Non-pigmented ciliary epithelial cell (primary cell): ENCODE measurements around the gene LRRC8E.

Experiments used
- DNase-seq: peaks from one replicate; pipeline ENCODE4 v3.0.0-alpha.2; 2010; ENCODE audit warnings: low read depth

LRRC8E gene

DNA sequence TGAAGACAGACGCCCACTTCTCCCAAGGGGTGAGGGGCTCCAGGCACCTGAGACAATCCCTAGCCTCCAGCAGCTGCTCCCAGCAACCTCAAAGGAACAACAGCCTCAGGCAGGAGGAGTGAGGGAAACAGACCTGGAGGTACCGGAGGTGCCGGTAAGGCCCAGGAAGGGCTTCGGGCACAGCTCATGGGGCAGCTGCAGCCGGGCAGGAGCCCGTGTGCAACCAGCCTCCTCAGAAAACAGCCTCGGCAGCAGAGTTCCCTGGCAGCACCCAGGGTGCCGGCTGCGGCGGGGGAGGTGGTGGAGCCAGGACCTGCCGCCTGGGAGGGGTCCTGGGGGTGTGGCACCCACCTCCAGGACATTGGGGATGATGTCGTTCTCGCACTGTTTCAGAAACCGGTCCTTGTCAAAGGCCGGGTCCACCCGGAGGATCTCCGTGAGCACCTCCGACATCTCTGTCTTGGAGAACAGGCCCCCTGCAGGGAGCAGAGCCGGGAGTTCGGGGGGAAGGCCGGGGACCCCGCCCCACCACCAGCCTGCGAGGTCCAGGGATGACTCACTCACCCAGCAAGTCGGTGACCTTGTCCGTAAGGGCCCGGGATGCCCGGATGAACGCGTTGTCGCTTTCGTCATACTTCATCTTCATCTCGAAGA lies 44.1 kb downstream of the LRRC8E start:
- DNase-seq = no peak

DNA sequence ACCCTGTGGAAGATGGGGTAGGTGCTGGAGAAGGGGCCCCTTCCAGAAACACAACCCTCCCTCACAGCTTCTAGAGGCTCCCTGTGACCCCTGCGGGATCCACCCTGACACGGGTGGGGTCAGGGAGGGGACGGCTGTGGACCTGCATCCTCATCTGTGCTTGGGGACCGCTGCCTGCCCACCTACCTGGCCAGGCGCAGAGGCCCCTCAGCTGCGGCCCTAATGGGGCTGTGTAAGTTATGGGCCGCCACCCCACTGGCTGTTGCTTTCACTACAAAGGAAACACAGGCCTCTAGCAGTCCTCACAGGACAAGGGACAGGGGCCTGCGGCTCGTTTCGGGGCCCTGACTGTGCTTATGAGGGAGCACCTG lies 44.6 kb downstream of the LRRC8E start:
- DNase-seq = no peak

DNA sequence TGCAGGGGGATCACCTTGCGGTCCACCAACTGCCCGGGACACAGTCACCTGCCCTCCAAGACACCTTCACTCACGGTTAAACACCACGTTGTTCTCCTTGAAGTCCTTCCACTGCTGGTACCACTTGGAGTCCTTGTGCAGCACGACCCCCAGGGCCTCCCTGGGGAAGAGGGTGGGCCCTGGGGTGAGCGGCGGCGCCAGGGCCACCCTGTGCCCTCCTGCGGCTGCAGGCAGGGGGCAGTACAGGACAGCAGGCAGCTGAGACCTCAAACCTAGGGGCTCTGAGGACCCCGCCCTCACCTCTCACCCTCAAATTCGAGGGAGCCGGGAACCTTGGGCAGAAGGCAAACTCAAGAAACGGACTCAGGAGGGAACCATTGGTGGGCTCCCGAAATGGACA lies 45.1 kb downstream of the LRRC8E start:
- DNase-seq = no peak

DNA sequence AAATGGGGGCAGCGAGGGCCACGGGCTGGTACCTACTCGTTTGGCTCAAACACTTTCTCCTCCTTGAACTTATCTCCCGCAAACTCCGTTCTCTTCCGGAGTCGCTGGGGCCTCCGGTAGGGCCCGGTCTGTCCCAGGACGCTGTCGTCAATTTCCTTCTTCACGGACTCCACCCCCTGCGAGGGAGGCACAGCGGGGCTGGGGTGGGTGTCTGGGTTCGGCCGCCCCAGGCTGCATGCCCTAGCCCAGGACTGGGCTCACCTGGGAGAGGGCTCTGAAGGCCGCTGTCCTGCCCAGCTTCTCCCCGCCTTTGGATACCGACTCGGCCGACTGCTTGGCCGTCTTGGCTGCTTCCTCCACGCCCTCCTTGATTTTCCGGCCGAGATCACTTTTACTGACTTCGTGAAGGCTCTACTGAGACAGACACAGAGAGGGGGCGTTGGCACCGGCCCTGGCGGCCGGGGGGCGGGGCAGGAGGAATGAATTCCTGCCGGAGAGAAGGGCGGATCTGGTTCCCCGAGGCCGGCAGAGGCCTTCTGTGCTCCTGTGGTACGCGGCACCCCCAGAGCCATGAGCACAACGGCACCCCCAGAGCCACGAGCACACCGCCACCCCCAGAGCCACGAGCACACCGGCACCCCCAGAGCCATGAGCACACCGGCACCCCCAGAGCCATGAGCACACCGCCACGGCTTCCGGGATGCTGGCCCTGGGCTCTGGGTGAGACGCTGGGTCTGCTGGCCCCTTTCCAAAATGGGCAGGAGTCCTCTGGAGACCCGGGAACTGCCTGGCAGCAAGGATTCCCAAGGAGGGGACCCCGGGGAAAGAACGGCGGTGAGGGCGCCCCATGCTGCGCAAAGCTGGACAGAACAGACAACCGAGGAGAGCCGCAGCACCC lies 45.8 kb downstream of the LRRC8E start:
- no peak for DNase-seq

DNA sequence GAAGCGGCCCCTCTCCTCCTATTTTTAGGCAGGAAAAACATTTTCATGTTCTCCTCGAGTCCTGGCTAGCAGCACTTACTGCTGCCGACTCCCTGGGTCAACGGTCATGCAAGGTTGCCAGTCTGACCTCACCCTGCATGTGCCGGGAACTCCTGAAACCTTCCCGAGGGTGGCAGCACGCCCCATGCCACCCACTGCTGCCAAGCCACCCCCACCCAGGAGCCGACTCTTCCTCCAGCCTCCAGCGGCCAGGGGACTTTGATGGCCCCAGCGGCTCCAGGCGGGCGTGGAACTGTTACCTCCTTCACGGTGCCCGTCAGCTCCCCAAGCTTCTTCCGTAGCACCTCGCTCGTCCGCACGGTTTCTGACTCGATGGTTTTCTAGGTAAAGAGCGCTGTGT lies 46.5 kb downstream of the LRRC8E start:
- no peak for DNase-seq

DNA sequence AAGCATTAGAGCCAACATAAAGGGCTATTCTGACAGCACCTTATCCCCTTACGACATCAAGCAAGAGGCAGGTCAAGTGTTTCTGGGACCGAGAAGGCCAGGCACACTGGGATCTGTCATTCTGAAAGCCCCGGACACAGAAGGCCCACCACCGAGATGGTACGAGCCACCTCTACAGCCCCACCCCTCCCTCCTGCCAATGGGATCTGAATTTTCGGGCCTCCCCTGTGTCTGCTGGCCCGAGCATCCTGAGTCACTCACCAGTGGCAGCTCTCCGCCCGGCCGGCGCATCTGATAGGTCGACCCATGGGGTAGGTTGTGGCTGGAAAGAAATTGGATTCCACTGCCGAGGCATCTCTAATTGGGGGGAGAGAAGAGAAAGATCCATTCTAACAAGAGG lies 52.5 kb downstream of the LRRC8E start:
- no peak for DNase-seq

DNA sequence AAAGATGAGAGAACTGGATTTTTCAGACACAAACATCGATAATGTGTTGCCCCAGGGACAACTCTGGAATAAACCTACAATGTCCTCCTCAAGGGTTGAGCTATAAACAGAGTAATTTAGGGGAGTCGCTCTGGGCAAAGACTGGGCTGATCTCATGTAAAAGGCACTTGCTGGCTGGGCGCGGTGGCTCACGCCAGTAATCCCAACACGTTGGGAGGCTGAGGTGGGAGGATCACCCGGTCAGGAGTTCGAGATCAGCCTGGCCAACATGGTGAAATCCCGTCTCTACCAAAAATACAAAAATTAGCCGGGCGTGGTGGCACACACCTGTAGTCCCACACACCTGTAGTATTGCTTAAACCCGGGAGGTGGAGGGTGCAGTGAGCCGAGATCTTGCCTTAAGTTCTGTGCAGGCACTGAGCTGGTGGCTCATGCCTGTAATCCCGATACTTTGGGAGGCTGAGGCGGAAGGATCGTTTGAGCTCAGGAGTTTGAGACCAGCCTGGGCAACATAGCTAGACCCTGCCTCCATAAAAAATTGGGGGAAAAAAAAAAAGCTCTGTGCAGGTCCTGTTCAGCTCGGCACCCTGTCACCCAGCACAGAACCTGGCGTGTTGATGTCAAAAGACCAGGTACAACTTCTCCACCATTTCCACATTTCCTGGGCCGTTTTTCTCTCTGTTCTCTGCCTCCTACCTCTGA lies 53.7 kb downstream of the LRRC8E start:
- DNase-seq = no peak

DNA sequence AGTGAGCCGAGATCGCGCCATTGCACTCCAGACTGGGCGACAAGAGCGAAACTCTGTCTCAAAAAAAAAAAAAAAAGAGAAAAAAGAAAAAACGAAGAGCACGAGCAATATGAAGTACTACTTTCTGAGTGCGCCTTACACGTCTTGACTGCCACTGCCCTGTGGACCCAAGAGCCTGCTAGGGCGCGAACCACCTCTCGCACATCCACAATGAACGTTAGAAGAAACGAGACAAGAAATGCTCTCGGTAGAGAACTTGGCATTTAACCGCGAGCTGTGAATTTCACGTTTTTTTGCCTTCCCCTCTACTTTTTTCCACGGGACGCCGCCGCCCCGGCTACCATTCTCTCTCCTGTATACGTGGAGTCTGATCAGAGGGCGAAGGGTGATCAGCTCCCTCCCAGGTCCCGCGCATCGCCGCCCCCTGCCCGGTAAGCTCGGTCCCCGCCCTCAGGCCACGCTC lies 54.7 kb downstream of the LRRC8E start:
- DNase-seq = no peak

DNA sequence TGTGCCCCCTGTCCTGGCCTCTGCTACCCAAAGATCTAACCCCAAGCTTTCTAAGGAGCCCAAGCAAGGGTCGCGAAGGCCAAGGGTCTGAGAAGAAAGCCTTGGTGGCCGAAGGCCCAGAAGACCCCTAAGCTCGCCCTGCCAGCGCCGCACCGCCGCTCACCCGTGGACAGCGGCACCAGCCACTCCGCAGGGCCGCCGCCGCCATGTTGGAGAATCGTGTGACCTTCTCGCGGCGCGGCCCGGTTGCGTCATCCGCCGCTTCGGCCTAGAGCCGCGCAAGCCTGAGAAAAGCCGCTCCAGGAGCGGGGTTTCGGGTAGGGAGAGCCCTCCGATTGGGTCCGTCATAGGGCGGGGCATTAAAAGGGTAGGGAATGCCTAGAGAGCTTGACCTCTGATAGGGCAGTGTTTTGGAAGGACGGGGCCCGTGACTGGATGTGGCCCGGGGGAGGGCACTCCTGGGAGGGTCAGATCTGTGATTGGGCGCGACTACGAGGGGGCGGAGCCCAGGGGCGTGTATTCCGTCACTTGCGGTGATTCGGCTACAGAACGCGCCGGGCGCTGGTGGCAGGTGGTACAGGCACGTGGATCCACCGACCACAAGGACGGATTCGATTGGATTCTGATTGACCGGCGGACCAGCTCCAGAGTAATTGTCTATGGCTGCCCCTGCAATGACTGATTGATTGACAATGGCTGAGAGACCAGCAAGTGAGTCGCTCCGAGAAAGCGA lies 55.3 kb downstream of the LRRC8E start, which contains the start of gene TIMM44:
TSS of gene TIMM44 (minus strand) at position 223 of the 733 bp plus-strand sequence. CDS start at position 208, 15 bp downstream.
- DNase-seq = peak; percentile 98

DNA sequence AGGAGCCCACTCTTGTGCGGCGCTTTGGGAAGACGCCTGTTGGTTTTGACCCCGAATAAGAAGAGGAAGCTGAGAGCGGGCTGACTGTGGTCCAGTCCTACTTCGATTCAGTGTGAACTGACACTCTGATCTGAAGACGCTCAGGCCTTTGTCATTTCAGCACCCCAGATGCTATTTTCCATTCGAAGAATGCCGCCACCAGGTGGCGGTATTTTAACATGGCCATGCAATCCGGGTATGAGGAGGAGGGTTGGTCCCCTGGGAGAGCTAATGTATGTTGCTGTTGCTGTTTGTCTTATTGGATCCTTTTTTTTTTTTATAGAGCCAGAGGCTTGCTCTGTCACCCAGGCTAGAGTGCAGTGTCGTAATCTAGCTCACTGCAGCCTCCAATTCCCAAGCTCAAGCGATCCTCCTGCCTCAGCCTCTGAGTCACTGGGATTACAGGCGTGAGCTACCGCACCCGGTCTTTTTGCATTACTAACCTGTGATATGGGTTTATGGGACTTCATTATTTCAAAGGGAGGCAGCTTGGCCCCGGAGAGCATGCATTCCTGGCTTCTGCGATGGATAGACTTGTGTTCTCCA lies 56.0 kb downstream of the LRRC8E start:
- DNase-seq = peak; percentile 67

DNA sequence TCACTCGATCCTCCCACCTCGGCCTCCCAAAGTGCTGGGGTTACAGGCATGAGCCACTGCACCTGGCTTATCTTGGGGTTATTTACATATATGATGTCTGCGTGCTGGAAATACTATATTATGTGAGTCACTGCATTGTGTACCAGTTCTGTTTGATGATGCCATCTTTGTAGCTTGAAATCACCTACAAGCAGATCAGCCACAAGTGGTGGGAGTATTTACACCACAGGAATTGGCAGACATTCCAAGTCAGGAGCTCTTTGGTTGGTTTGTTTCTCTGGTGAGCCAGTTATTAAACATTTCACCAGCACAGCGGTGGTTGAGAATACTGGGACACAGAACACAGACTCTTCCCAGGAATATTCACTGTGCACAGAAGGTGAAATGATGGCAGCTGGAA lies 59.6 kb downstream of the LRRC8E start:
- peak; percentile 19 for DNase-seq
